GM19025 (cell line): ENCODE measurements around the gene GALNT9.

Experiments used
- ATAC-seq: cut with Tn5 transposase; IDR thresholded peaks from one replicate; pipeline ENCODE4 v1.9.1; 2021; ENCODE audit warnings: mild to moderate bottlenecking, low read depth, moderate library complexity; ENCODE audit not compliant: unreplicated experiment

Gene GALNT9

GRCh38 chr12:132345126-132345525, 15.7 kb upstream of the GALNT9 start:
- ATAC-seq: no peak

GRCh38 chr12:132344601-132345000, 15.2 kb upstream of the GALNT9 start:
- no peak for ATAC-seq

GRCh38 chr12:132344181-132344580, 14.8 kb upstream of the GALNT9 start:
- ATAC-seq: no peak

- no peak for ATAC-seq
These were observed 14.1 kb upstream of the GALNT9 start for GRCh38 chr12:132343294-132344004.

- no peak for ATAC-seq
These were observed 13.2 kb upstream of the GALNT9 start for GRCh38 chr12:132342251-132343227.

GRCh38 chr12:132341318-132342050, 12.1 kb upstream of the GALNT9 start:
- no peak for ATAC-seq

- no peak for ATAC-seq
These were observed 11.1 kb upstream of the GALNT9 start for GRCh38 chr12:132340266-132341035.

GRCh38 chr12:132339856-132340255, 10.5 kb upstream of the GALNT9 start:
- ATAC-seq: no peak

- ATAC-seq: no peak
These were observed 9.4 kb upstream of the GALNT9 start for GRCh38 chr12:132338781-132339180.

GRCh38 chr12:132338311-132338710, 8.9 kb upstream of the GALNT9 start:
- no peak for ATAC-seq

GRCh38 chr12:132337557-132337956, 8.2 kb upstream of the GALNT9 start:
- ATAC-seq: no peak

GRCh38 chr12:132336451-132337413, 7.3 kb upstream of the GALNT9 start:
- ATAC-seq: no peak

GRCh38 chr12:132335179-132335756, 5.9 kb upstream of the GALNT9 start:
- ATAC-seq: no peak

- no peak for ATAC-seq
These were observed 4.4 kb upstream of the GALNT9 start for GRCh38 chr12:132333766-132334165.

- ATAC-seq: no peak
These were observed 3.9 kb upstream of the GALNT9 start for GRCh38 chr12:132333273-132333672.

GRCh38 chr12:132330549-132330881, 1.1 kb upstream of the GALNT9 start:
- ATAC-seq: no peak

- no peak for ATAC-seq
These were observed 545 bp upstream of the GALNT9 start for GRCh38 chr12:132329720-132330548.
